H1 (cell line): Measurements from ENCODE around the gene ZNF3. TPM values are rescaled to one million over a fixed set of nuclear protein-coding genes. Genes with fewer than 3 reads are reported as not detected.

Experiments used
- CTCF ChIA-PET: fragments of 300-600 bp; sonication (Branson Sonifier 250); formaldehyde crosslinking; loops from one replicate; lab custom pipeline; 2021; ENCODE audit not compliant: partially characterized antibody; lab: Charles Lee
- POLR2A ChIA-PET: fragments of 300-600 bp; sonication (Branson Sonifier 250); formaldehyde crosslinking; loops from one replicate; lab custom pipeline; 2021; ENCODE audit warnings: inconsistent platforms; ENCODE audit not compliant: partially characterized antibody; lab: Charles Lee
- DNase-seq, 2 experiments: peaks; one replicate each; pipeline versions ENCODE4 v3.0.0 to v3.0.0-alpha.2; 2010 to 2022; ENCODE audit warnings: low spot score in 2 of 2, low read depth in 1 of 2, mixed read lengths in 1 of 2
- FAIRE-seq: peaks from 2 replicates; lab custom pipeline; 2011; peaks lifted over from hg19 to GRCh38; lab: Jason Lieb, UNC
- H2AFZ ChIP-seq: 2 replicates; pipeline ENCODE4 v1.8.1; 2012; ENCODE audit warnings: low read length, inconsistent platforms
- H2AK5ac ChIP-seq: 2 replicates; pipeline ENCODE4 v1.6.1; 2013; ENCODE audit warnings: low read depth, low read length
- H2BK120ac ChIP-seq: replicated peaks from 2 replicates; pipeline ENCODE3; 2013; ENCODE audit warnings: low read depth, low read length, inconsistent platforms
- H2BK12ac ChIP-seq: 2 replicates; pipeline ENCODE4 v1.6.1; 2013; ENCODE audit warnings: low read depth, low read length
- H2BK15ac ChIP-seq: 2 replicates; pipeline ENCODE4 v1.6.1; 2013; ENCODE audit warnings: low read length
- H2BK20ac ChIP-seq: 2 replicates; pipeline ENCODE4 v1.6.1; 2013; ENCODE audit warnings: low read length
- H2BK5ac ChIP-seq: 2 replicates; pipeline ENCODE4 v1.6.1; 2013; ENCODE audit warnings: low read depth, low read length
- H3K14ac ChIP-seq: 2 replicates; pipeline ENCODE4 v1.6.1; 2013; ENCODE audit warnings: inconsistent platforms; ENCODE audit not compliant: insufficient read length
- H3K18ac ChIP-seq: 2 replicates; pipeline ENCODE4 v1.6.1; 2013; ENCODE audit warnings: low read length; ENCODE audit errors: extremely low read depth
- H3K23ac ChIP-seq: 2 replicates; pipeline ENCODE4 v1.6.1; 2013; ENCODE audit warnings: inconsistent platforms; ENCODE audit not compliant: insufficient read length
- H3K23me2 ChIP-seq: 2 replicates; pipeline ENCODE4 v1.6.1; 2013; ENCODE audit warnings: low read depth, low read length
- H3K27ac ChIP-seq: 2 replicates; pipeline ENCODE4 v1.6.1; 2011; ENCODE audit warnings: low read depth, low read length, inconsistent platforms
- H3K27me3 ChIP-seq, 4 experiments: replicated peaks in 1 of 4; 1 replicate in 1 of 4; 2 replicates in 3 of 4; pipeline versions ENCODE4 v1.6.1 to v1.8.1; 2011 to 2013; ENCODE audit warnings: low read length in 3 of 4, mild to moderate bottlenecking in 3 of 4, inconsistent platforms in 2 of 4, mixed read lengths in 2 of 4, moderate library complexity in 1 of 4; ENCODE audit not compliant: control insufficient read depth in 3 of 4, insufficient read depth in 3 of 4; ENCODE audit errors: extremely low read depth in 1 of 4
- H3K36me3 ChIP-seq, 4 experiments: 2 replicates each; pipeline versions ENCODE4 v1.6.1 to v1.8.1; 2011 to 2013; ENCODE audit warnings: mild to moderate bottlenecking in 4 of 4, low read length in 3 of 4, moderate library complexity in 2 of 4, control low read depth in 1 of 4, inconsistent platforms in 1 of 4; ENCODE audit not compliant: insufficient read depth in 4 of 4, control insufficient read depth in 2 of 4
- H3K4ac ChIP-seq: replicated peaks from 2 replicates; pipeline ENCODE3; 2013; ENCODE audit warnings: low read length, low read depth, mixed read lengths, inconsistent platforms; ENCODE audit not compliant: insufficient read length
- H3K4me1 ChIP-seq, 4 experiments: replicated peaks in 1 of 4; 1 replicate in 1 of 4; 2 replicates in 3 of 4; pipeline versions ENCODE4 v1.6.1 to v1.8.1; 2011 to 2013; ENCODE audit warnings: low read length in 3 of 4, inconsistent platforms in 2 of 4, mixed read lengths in 1 of 4; ENCODE audit not compliant: insufficient read depth in 4 of 4, control insufficient read depth in 3 of 4
- H3K4me2 ChIP-seq, 2 experiments: 2 replicates each; pipeline versions ENCODE4 v1.6.1 to v1.8.1; 2011 to 2013; ENCODE audit warnings: low read depth in 2 of 2, low read length in 2 of 2, control low read depth in 1 of 2, inconsistent platforms in 1 of 2, mild to moderate bottlenecking in 1 of 2; ENCODE audit not compliant: insufficient read depth in 1 of 2
- H3K4me3 ChIP-seq, 4 experiments: fragments of 200-600, 300-600 bp in 1 of 4; sonication (generic), shearing (Covaris generic), sonication (Bioruptor Twin) in 1 of 4; 2 replicates each; pipeline versions ENCODE4 v1.5.1 to v1.8.1; 2011 to 2016; ENCODE audit warnings: low read length in 4 of 4, low read depth in 3 of 4, control low read depth in 2 of 4, inconsistent platforms in 2 of 4, mild to moderate bottlenecking in 2 of 4, mixed read lengths in 1 of 4, moderate library complexity in 1 of 4; ENCODE audit not compliant: insufficient read depth in 2 of 4; ENCODE audit errors: extremely low read depth in 1 of 4
- H3K56ac ChIP-seq: replicated peaks from 2 replicates; pipeline ENCODE3; 2013; ENCODE audit warnings: low read depth, mild to moderate bottlenecking, mixed read lengths, low read length, inconsistent platforms; ENCODE audit not compliant: insufficient read length
- H3K79me1 ChIP-seq: 2 replicates; pipeline ENCODE4 v1.6.1; 2013; ENCODE audit warnings: low read depth, low read length, control low read depth
- H3K79me2 ChIP-seq, 2 experiments: 2 replicates each; pipeline versions ENCODE4 v1.6.1 to v1.8.1; 2012 to 2013; ENCODE audit warnings: low read length in 2 of 2, mild to moderate bottlenecking in 2 of 2, inconsistent platforms in 1 of 2; ENCODE audit not compliant: insufficient read depth in 2 of 2, control insufficient read depth in 1 of 2
- H3K9ac ChIP-seq, 4 experiments: replicated peaks in 1 of 4; 1 replicate in 1 of 4; 2 replicates in 3 of 4; pipeline versions ENCODE4 v1.6.1 to v1.8.1; 2011 to 2013; ENCODE audit warnings: low read depth in 3 of 4, low read length in 3 of 4, control low read depth in 2 of 4, mild to moderate bottlenecking in 2 of 4, moderate library complexity in 2 of 4, inconsistent platforms in 1 of 4; ENCODE audit errors: extremely low read depth in 1 of 4
- H3K9me3 ChIP-seq, 2 experiments: 2 replicates each; pipeline versions ENCODE4 v1.6.1 to v1.8.1; 2012 to 2013; ENCODE audit warnings: mild to moderate bottlenecking in 2 of 2, moderate library complexity in 2 of 2, control low read depth in 1 of 2, inconsistent platforms in 1 of 2, low read depth in 1 of 2, low read length in 1 of 2, mixed read lengths in 1 of 2; ENCODE audit not compliant: insufficient read depth in 2 of 2
- H4K20me1 ChIP-seq, 2 experiments: replicated peaks in 1 of 2; 2 replicates each; pipeline versions ENCODE3 to v1.8.1; 2011 to 2013; ENCODE audit warnings: inconsistent platforms in 2 of 2, low read length in 2 of 2, mild to moderate bottlenecking in 1 of 2; ENCODE audit not compliant: insufficient read depth in 2 of 2, control insufficient read depth in 1 of 2
- H4K5ac ChIP-seq: 2 replicates; pipeline ENCODE4 v1.6.1; 2013; ENCODE audit warnings: low read length, low read depth, mixed read lengths, inconsistent platforms; ENCODE audit not compliant: insufficient read length
- H4K8ac ChIP-seq: 2 replicates; pipeline ENCODE4 v1.8.0; 2013; ENCODE audit warnings: mild to moderate bottlenecking, moderate library complexity, low read length, inconsistent platforms; ENCODE audit not compliant: insufficient read depth; ENCODE audit errors: extremely low read depth
- H4K91ac ChIP-seq: replicated peaks from 2 replicates; pipeline ENCODE3; 2013; ENCODE audit warnings: low read length, mixed read lengths, inconsistent platforms; ENCODE audit not compliant: insufficient read length
- ASH2L ChIP-seq: fragments of 200-600, 300-600 bp; sonication (generic); IDR thresholded peaks from one replicate; pipeline ENCODE4 v1.7.1; 2017; ENCODE audit warnings: low read length
- GTF2F1 ChIP-seq: IDR thresholded peaks from 2 replicates; pipeline ENCODE4 v1.6.1; 2012; ENCODE audit warnings: low read depth, low read length, improper control_type of control experiment, borderline replicate concordance
- JUN ChIP-seq: IDR thresholded peaks from 2 replicates; pipeline ENCODE4 v1.6.1; 2011; ENCODE audit warnings: low read depth, mild to moderate bottlenecking, improper control_type of control experiment, low read length
- MAFK ChIP-seq: IDR thresholded peaks from 2 replicates; pipeline ENCODE4 v1.6.1; 2012; ENCODE audit warnings: low read depth, mild to moderate bottlenecking, improper control_type of control experiment, low read length
- SUZ12 ChIP-seq: fragments of 200-600 bp; sonication (generic); IDR thresholded peaks from 2 replicates; pipeline ENCODE4 v1.6.1; 2012; ENCODE audit warnings: mild to moderate bottlenecking, inconsistent platforms, low read length, moderate library complexity, mixed read lengths
- WGBS, 2 experiments: shearing (Covaris generic) in 1 of 2; methylation state at CpG; one replicate each; pipeline versions ENCODE4 v1.1.6 to v1.1.7; 2013 to 2015; ENCODE audit warnings: low lambda C conversion rate in 2 of 2, mixed read lengths in 2 of 2, inconsistent platforms in 1 of 2, low coverage in 1 of 2, missing lambda C conversion rate in 1 of 2; ENCODE audit not compliant: insufficient replicate concordance in 2 of 2, insufficient coverage in 1 of 2, insufficient read length in 1 of 2; ENCODE audit errors: extremely low coverage in 1 of 2, missing lambda C conversion rate in 1 of 2; 5-methylcytosine and 5-hydroxymethylcytosine counted together
- polyA plus RNA-seq, 7 experiments: library from polyadenylated mRNA; depleted of rRNA in 3 of 7; stranded (reverse) in 5 of 7; unstranded in 2 of 7; fragments of >200 nt in 5 of 7; fragments of 200-250 nt in 2 of 7; gene quantifications; 1 replicate in 5 of 7; 2 replicates in 1 of 7; 4 replicates in 1 of 7; pipeline versions ENCODE4 v1.2.1 to v1.2.3, GENCODE V29; 2011 to 2013; ENCODE audit warnings: missing spikeins in 2 of 7, mixed read lengths in 2 of 7
- total RNA-seq: library from RNA; stranded (reverse); fragmentation: NEBNext Ultra II Directional; extraction: Animal tissue kit (Norgen Biotek cat#: 25700); gene quantifications from 2 replicates; pipeline ENCODE4 v1.2.1, GENCODE V29; 2021
- TF ChIP-seq, protein P1 (sequence below): IDR thresholded peaks from 2 replicates; pipeline ENCODE4 v1.6.1; 2012; ENCODE audit warnings: inconsistent platforms

ZNF3 gene
- total and polyA plus RNA-seq, 2 of the 8 experiments (the other 6 are each of a cell fraction or from before 2014, with no cell fraction given) = 26.9 to 49.1 TPM

DNA sequence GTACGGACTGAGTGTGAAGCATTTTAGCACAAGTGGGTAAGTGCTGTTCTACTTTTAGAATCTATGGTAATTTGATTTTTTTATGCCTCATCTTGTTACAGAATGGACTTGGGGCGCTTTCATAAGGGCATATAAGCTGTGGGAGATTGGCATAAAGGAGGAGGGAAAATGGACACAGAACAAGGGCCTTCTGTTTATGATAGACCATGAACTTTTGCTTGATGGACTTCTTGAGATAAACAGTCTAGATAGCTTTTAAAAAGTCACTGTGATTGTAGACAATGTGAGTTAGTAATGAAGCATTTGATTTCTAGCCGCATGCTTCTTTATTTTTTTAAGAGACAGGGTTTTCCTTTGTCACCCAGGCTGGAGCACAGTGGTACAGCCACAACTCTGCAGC lies 29.9 kb downstream of the ZNF3 start:
- Histone ChIP-seq H3K23ac (no peak overlapping the region), H3K36me3 (peaks cover 0 to 9% (median 0%) of the 10 kb centered on the region in 4 experiments; a peak in 4 of 8 replicates), H3K14ac (no peak overlapping the region), H4K91ac (no peak overlapping the region), H2BK15ac (no peak overlapping the region), H3K79me1 (peaks cover 7% of the 10 kb centered on the region; the same call in 1 of the 2 replicates), H3K27ac (no peak overlapping the region), H3K18ac (no peak overlapping the region), H2AFZ (no peak overlapping the region), H3K4me3 (no peak overlapping the region), H4K5ac (no peak overlapping the region), H2BK120ac (no peak overlapping the region), H4K8ac (no peak overlapping the region; the same call in 1 of the 2 replicates), H3K9ac (no peak overlapping the region; a peak in 1 of 7 replicates), H3K4me2 (no peak overlapping the region), H3K4me1 (peaks cover 0 to 3% (median 0%) of the 10 kb centered on the region in 4 experiments; a peak in 3 of 7 replicates), H2BK12ac (no peak overlapping the region), H3K23me2 (peaks cover 6% of the 10 kb centered on the region; the same call in 1 of the 2 replicates), H3K56ac (no peak overlapping the region), H3K9me3 (no peaks in the 10 kb centered on the region), H3K79me2 (peaks cover 0 to 36% of the 10 kb centered on the region in 2 experiments; a peak in 3 of 4 replicates), H3K27me3 (peaks cover 0 to 1% (median 0%) of the 10 kb centered on the region in 4 experiments; a peak in 1 of 7 replicates), H2BK20ac (no peak overlapping the region), H4K20me1 (peaks cover 0 to 2% of the 10 kb centered on the region in 2 experiments), H2BK5ac (no peak overlapping the region), H3K4ac (no peak overlapping the region), H2AK5ac (no peak overlapping the region)
- POLR2A ChIA-PET = interaction anchor here (1.1 to 18.6 kb wide), 6 partner anchors 20 to 49 kb away, joined by 3 to 294 read pairs (median 8); partner anchors contain the start of genes AP4M1, MCM7, ZKSCAN1 and ZNF3
- CTCF ChIA-PET = interaction anchor here (1.0 to 2.3 kb wide), 8 partner anchors 10 to 138 kb away, joined by 3 to 15 read pairs (median 4); no protein-coding TSS in a partner anchor
- WGBS, 2 experiments = 94% methylated on average over 3 of the region's 3 CpGs; no CpG with 5 or more reads in 1 of the 2 experiments
- no peak for FAIRE-seq
- TF ChIP-seq MAFK (no peak), ASH2L (no peak), SUZ12 (no peak), JUN (no peak), GTF2F1 (no peak)
- TF ChIP-seq, protein P1, sequence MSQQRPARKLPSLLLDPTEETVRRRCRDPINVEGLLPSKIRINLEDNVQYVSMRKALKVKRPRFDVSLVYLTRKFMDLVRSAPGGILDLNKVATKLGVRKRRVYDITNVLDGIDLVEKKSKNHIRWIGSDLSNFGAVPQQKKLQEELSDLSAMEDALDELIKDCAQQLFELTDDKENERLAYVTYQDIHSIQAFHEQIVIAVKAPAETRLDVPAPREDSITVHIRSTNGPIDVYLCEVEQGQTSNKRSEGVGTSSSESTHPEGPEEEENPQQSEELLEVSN = no peak
- no peak for DNase-seq
